SK-N-MC (cell line): ENCODE results near the gene DPYD.

Experiments
- EZH2 ChIP-seq: fragments of 200-600 bp; sonication (generic); IDR thresholded peaks from one replicate; pipeline ENCODE4 v1.6.1; 2017; ENCODE audit warnings: antibody characterized with exemption
- POLR2AphosphoS5 ChIP-seq: IDR thresholded peaks from 2 replicates; pipeline ENCODE4 v1.6.1; 2012; ENCODE audit warnings: mild to moderate bottlenecking, low read depth, low read length, borderline replicate concordance

DNA sequence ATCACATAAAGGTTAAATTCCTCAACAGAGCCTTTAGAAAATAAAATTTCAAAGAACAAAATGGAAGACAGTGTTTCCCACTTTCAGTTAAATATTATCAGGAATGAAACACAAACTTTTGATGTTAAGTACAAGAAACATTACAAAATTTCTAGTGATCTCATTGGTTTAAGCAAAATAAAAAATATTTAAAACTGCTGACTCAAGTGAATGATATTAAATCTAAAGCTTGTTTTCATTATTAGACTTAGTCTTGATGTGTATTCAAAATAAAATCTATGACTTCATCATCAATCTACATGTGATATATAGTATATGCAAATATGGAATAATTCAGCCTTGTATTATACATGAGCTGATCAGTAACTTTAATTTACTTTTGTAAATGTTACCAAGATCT lies 614.3 kb downstream of the DPYD start:
- no peak for TF ChIP-seq EZH2
- TF ChIP-seq POLR2AphosphoS5: no peak
